NCI-H1930 (cell line): ENCODE results near the gene TMPRSS2.

Experiments
- DNase-seq, 2 experiments: peaks; one replicate each; lab custom pipeline; 2025; lab: John Stamatoyannopoulos, UW

Gene TMPRSS2

GRCh38 chr21:41449613-41450012 lies 58.3 kb downstream of the TMPRSS2 start:
- DNase-seq, result no peak

DNA sequence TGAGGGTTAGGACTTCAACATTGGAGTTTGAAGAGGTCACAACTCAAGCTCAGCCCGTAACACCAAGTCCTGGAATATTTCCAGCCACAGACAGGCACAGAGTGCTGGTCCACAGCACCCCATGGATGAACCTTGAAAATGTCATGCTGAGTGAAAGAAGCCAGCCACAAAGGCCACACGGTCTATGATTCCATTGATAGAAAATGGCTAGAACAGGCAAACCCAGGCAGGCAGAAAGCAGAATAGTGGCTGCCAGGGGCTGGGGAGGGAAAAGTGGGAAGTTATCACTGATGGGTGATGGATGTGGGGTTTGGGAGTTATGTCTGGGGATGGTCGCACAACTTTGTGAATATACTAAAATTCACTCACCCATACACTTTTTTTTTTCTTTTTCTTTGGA lies 60.6 kb downstream of the TMPRSS2 start:
- DNase-seq, result no peak

GRCh38 chr21:41446586-41446985 lies 61.4 kb downstream of the TMPRSS2 start:
- no peak for DNase-seq

DNA sequence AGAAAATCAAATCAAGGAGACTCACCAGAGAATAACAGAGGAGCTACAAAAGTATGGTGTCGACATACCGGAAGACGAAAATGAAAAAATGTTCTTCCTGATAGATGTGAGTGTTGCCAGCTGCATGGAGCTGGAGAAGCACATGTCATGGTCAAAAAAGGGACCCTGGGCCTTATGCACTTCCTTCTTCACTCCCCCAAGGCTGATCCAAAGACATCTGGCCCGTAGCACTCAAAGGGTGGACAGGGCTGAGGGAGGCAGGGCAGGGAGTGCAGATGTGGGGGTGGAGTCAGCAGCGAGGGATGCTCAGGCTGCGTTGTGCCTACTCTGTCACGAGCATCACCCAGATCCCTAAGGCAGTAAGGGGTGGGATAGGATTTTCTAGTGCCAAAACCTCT lies 62.5 kb downstream of the TMPRSS2 start:
- no peak for DNase-seq

GRCh38 chr21:41444703-41445464 lies 63.1 kb downstream of the TMPRSS2 start:
- no peak for DNase-seq

DNA sequence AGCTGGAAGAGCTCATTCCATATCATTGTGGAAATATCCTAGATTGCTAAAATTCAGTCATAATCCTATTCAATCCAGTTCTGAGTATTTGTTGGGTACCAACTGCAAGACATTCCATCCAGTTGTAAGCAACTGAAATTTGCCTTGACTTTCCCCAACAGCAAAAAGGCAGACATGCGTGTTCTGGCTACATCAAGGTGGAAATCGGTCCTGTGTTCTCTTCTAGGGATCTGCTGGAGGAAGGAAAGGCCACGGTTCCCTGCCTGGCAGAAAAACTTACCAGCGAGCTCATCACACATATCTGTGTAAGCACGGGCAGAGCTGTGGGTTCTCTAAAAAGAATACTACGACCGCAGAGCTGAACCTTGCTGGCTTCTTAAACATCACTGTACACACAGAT lies 64.4 kb downstream of the TMPRSS2 start:
- DNase-seq, result no peak

DNA sequence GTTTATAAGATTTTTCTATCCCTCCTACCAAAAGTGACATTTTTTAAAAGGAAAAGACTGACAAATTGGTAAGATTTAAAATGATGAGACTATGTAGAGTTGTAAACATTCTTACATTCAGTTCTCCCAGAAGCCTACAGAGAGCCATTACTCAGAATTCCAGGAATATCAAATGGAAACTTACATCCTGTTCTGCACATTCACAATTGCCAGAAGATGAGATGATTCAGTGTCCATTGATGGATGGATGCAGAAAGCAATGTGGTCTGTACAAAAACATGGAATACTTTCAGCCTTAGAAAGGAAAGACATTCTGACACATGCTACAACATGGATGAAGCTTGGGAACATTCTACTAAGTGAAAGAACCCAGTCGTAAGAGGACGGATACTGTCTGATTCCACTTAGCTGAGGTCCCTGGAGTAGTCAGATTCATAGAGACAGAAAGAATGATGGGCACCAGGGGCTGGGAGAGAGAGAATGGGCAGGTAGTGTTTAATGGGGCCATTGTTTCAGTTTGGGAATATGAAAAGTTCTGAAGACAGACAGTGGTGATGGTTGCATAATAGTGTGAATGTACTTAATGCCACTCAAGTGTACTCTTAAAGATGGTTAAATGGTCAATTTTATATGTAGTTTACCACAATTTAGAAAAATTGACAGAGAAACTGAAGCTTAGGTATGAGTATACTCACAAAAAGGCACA lies 65.3 kb downstream of the TMPRSS2 start:
- no peak for DNase-seq

DNA sequence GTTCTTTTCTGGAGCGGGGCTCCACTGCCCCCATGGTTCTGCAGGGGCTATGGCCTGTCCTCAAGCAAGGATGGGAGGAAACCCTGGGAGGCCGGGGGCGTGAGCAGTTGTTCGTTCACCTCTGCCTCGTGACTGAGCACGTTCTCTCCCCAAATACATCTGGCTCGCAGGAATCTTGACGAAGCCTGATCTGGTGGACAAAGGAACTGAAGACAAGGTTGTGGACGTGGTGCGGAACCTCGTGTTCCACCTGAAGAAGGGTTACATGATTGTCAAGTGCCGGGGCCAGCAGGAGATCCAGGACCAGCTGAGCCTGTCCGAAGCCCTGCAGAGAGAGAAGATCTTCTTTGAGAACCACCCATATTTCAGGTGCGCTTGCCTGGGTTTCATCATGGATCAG lies 66.4 kb downstream of the TMPRSS2 start:
- no peak for DNase-seq

DNA sequence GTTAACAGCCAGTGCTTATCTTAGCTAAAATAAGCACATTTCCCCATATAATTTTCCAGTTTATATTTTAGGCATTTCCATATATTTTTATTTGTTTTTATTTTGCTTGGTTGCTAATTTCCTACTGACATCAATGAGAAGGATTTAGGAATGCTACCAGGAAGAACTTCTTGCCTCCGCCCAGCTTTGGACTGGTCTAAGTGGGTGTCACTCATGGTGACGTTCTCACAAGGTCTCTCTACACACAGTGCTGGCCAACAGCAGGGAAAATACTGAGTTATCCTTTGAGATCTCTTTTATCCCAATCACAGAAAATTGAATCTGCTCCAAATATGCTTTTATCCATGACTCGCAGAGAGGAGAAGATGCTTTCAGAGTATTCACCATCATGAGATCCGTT lies 68.7 kb downstream of the TMPRSS2 start:
- DNase-seq, result no peak

GRCh38 chr21:41438425-41439113 lies 69.4 kb downstream of the TMPRSS2 start:
- DNase-seq, result no peak

GRCh38 chr21:41437729-41438128 lies 70.2 kb downstream of the TMPRSS2 start:
- DNase-seq, result no peak

GRCh38 chr21:41435706-41436105 lies 72.3 kb downstream of the TMPRSS2 start:
- no peak for DNase-seq

GRCh38 chr21:41433566-41433965 lies 74.4 kb downstream of the TMPRSS2 start:
- DNase-seq, result no peak

GRCh38 chr21:41432562-41433460 lies 75.1 kb downstream of the TMPRSS2 start:
- DNase-seq, result no peak

DNA sequence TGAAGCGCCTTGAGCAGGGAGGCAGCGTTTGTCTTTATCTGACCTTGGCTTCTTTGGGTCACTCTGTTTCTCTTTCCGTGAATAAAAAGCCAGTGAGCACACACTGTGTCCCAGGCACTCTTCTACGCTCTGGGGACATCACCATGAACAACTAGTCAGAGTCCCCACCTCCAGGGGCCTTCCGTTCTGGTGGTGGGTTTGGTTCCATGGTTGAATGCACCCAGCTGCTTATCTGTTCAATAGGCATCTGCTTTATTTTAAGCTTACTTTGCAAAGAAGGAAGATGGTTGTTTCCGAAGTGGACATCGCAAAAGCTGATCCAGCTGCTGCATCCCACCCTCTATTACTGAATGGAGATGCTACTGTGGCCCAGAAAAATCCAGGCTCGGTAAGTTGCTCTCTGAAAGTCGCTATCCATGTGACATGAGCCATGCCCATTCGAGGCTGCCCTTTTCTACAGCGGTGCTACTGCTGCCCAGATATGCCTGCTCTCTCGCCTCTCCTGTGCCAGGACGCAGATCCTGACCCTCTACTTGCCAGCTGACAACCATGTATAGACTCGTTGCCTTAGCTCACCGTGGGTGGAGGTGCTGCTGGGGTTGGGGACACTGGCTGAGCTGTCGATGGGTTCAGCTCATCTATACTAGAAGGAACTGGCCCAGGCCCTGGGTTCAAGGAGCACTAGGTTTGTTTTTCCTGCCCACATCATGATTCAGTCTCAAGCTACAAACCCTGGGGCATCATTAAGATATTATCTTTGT lies 76.0 kb downstream of the TMPRSS2 start:
- DNase-seq, result no peak

GRCh38 chr21:41429925-41430491 lies 78.0 kb downstream of the TMPRSS2 start:
- DNase-seq, result no peak

DNA sequence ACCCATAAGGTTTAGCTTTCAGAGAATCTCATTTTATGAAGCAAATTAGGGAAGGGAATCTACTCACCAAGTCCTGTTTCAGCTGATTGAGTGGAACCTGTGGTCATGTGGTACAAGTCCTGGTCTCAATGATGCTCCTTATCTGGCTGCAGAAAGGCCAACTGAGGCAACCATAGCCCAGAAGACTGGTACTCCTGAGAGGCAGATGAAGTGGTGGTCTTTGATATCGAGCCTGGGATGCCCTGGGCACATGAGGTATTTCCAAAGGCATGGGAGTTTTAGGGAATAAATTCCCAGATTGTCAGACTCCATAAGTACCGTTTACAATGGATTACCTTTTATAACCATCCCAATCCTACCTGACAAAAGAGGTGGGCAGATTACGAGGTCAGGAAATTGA lies 78.7 kb downstream of the TMPRSS2 start:
- no peak for DNase-seq

DNA sequence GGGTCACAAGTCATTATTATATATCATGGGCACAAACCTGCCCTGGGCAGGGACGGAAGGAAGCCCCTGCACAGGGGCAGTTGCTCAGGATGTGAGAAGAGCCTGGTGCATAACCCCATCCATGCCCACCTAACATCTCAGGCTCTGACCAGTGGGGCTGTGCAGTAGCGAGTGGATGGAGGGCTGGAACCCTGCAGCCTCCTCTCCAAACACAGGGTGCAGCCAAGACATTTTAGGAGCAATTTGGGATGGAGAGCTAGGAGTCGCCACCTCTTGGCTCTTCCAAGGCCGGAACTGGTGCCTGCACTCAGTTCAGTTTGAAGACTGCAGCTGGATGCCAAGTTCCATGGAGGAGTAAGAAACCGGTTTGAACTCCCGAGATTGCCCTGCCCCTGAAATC lies 79.1 kb downstream of the TMPRSS2 start:
- no peak for DNase-seq

DNA sequence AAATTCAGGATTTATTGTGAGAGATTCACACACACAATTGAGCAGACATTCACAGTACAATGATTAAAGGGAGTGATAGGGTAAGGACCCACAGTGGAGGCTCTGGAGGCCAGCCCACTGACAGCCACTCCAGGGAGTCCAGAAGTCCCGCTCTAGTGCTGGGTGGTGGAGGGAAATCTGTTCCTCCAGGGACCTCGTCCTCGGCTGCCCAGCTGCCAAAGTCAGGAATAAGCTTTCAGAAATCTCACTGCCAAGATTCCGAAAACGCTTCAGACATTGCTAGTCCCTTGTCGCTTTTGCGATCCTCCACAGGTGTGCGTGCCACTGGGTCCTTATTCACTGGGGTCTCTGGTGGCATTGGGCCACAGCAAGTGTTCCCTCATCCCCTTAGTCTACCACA lies 79.6 kb downstream of the TMPRSS2 start:
- no peak for DNase-seq

DNA sequence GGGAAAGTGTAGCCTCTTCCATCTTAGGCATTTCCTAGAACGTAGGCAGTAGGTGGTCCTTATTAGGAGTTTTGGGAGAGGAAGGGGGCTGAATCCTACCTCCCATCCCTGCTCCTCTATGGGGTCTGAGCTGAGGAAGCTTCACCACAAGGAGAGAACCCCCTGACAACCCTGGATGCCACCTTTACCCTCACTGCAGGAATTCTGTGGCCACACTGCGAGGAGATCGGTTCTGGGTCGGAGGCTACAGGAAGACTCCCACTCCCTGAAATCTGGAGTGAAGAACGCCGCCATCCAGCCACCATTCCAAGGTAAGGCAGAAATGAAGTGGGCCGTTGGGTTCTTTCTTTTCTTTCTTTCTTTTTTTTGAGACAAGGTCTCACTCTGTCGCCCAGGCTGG lies 80.4 kb downstream of the TMPRSS2 start:
- no peak for DNase-seq
